Heart left ventricle (tissue), 13 donors: ENCODE data around the gene ARID3B.

ENCODE experiments used
- CTCF ChIP-seq, 12 donors: fragments of 200-600 bp; sonication (generic) in 4 of 12; IDR thresholded peaks; one replicate each; pipeline versions ENCODE4 v1.5.0 to v1.8.0; 2018 to 2022; ENCODE audit warnings: antibody characterized with exemption in 12 of 12, mild to moderate bottlenecking in 5 of 12
- POLR2A ChIP-seq, 2 donors: fragments of 450-650 bp; IDR thresholded peaks; one replicate each; pipeline ENCODE4 v1.6.1; 2017; ENCODE audit warnings: antibody characterized with exemption in 2 of 2, mild to moderate bottlenecking in 2 of 2, moderate library complexity in 2 of 2
- donor health status: ischemic (EF 13 %, LVEDD 7.1; RV severe dilation, severe dysfunction).
- donor health status: DM: no; HTN: yes; CAD: no.
- donor health status: DM: no; HTN: no; CAD: no.
- donor health status: ischemic (EF 25% LVEDD 6.9; RV normal size, moderate dysfunction).
- donor health status: ischemic (EF 25% LVEDD 5.7; RV mildly dilated, moderate dysfunction).
- donor health status: ischemic (EF 35%, LVEDD 5.7; RV mildly dilated, moderate dysfunction).
- donor health status: nonischemic (EF 11% LVEDD 7.7; RV severe dilation, severe dysfunction).
- donor health status: DM: yes; HTN: yes; CAD: no.
- donor health status: PGD.
- donor health status: ischemic (EF 29% LVEDD 5.4; RV normal size, mild dysfunction).
- donor health status: nonischemic (EF 23%, LVEDD 6.1; RV moderate dilation, normal function).

GRCh38 chr15:74585857-74586256, 44.8 kb downstream of the ARID3B start:
- no peak for TF ChIP-seq CTCF (IDR thresholded peaks at IDR 0.05)
- TF ChIP-seq POLR2A (IDR thresholded peaks at IDR 0.05), result no peak
